ENCODE results near the gene PDXP.

DNA sequence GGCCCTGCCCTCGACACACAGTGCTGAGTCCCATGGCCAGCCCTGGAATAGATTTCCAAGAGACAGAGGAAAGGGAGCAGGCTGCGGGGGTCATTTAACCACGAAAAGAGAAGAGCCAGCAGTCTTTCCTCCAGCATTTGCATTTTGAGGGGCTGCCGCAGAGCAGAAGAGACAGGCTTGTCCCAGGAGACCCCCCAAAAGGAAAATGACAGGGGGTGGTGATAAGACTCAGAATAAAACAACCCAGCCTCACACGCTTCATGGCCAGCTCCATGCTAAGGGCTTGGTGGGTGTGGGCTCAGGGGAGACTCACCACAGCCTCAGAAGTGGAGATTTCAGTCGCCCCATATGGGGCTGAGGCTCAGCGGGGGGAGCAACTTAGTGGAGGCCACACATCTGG lies 55.2 kb downstream of the PDXP start:
- TF ChIP-seq, protein P1, sequence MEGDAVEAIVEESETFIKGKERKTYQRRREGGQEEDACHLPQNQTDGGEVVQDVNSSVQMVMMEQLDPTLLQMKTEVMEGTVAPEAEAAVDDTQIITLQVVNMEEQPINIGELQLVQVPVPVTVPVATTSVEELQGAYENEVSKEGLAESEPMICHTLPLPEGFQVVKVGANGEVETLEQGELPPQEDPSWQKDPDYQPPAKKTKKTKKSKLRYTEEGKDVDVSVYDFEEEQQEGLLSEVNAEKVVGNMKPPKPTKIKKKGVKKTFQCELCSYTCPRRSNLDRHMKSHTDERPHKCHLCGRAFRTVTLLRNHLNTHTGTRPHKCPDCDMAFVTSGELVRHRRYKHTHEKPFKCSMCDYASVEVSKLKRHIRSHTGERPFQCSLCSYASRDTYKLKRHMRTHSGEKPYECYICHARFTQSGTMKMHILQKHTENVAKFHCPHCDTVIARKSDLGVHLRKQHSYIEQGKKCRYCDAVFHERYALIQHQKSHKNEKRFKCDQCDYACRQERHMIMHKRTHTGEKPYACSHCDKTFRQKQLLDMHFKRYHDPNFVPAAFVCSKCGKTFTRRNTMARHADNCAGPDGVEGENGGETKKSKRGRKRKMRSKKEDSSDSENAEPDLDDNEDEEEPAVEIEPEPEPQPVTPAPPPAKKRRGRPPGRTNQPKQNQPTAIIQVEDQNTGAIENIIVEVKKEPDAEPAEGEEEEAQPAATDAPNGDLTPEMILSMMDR (IDR thresholded peaks at IDR 0.05; ENCODE audit: low read length), result no peak
- no peak for TF ChIP-seq EZH2 (optimal IDR thresholded peaks at IDR 0.05; ENCODE audit: low read depth, low read length)
